Psoas muscle (tissue), 8 donors: ENCODE data around the gene IGSF9. TPM values are rescaled to one million over a fixed set of nuclear protein-coding genes. Genes with fewer than 3 reads are reported as not detected.

Experiments
- ATAC-seq, 4 donors: fragments of 200-7000 bp; cut with Tn5 transposase; one replicate each; pipeline ENCODE4 v1.9.1; 2020; ENCODE audit warnings: moderate library complexity in 3 of 4, mild to moderate bottlenecking in 2 of 4
- DNase-seq, 2 donors: peaks; one replicate each; pipeline ENCODE4 v3.0.0-alpha.2; 2020
- H3K27ac ChIP-seq: fragments of 200-600 bp; one replicate; pipeline ENCODE4 v1.8.0; 2022
- H3K27me3 ChIP-seq, 3 donors: fragments of 200-600 bp in 1 of 3; one replicate each; pipeline versions ENCODE4 v1.6.1 to v1.8.0; 2013 to 2022; ENCODE audit warnings: low read length in 2 of 3, mild to moderate bottlenecking in 2 of 3, moderate library complexity in 1 of 3; ENCODE audit not compliant: insufficient read depth in 3 of 3
- H3K36me3 ChIP-seq, 2 donors: fragments of 200-600 bp in 1 of 2; one replicate each; pipeline versions ENCODE4 v1.6.1 to v1.8.0; 2013 to 2022; ENCODE audit warnings: low read depth in 1 of 2, mild to moderate bottlenecking in 1 of 2, moderate library complexity in 1 of 2; ENCODE audit not compliant: insufficient read depth in 1 of 2
- H3K4me1 ChIP-seq: fragments of 200-600 bp; one replicate; pipeline ENCODE4 v1.8.0; 2022
- H3K4me3 ChIP-seq: fragments of 200-600 bp; one replicate; pipeline ENCODE4 v1.8.0; 2022; ENCODE audit warnings: mild to moderate bottlenecking
- H3K9me3 ChIP-seq: fragments of 200-600 bp; one replicate; pipeline ENCODE4 v1.8.0; 2022
- CTCF ChIP-seq: fragments of 200-600 bp; IDR thresholded peaks from one replicate; pipeline ENCODE4 v1.8.0; 2022; ENCODE audit warnings: antibody characterized with exemption
- WGBS, 3 donors: extraction: QIAGEN DNeasy Blood & Tissue Kit; methylation state at CpG; one replicate each; pipeline versions ENCODE4 v1.1.6 to v1.1.7; 2013; 5-methylcytosine and 5-hydroxymethylcytosine counted together
- intact Hi-C, 2 donors: fragments of 100-400 bp; cut with DNase I; formaldehyde crosslinking; loops; one replicate each; pipeline versions ENCODE4 v1.11.0 to v1.14.2; 2022
- polyA plus RNA-seq, 3 donors: library from polyadenylated mRNA; stranded (reverse); fragments of 200-250 nt; gene quantifications; one replicate each; pipeline ENCODE4 v1.2.3, GENCODE V29; 2013
- total RNA-seq, 4 donors: library from RNA; stranded (reverse); fragmentation: NEBNext Ultra II Directional in 2 of 4; extraction: Animal tissue kit (Norgen Biotek cat#: 25700) in 2 of 4; gene quantifications; one replicate each; pipeline versions ENCODE4 v1.2.1 to v1.2.4, GENCODE V29; 2021 to 2023
- donor health status: healthy with polysubstance abuse.
- donor health status: DM: no; HTN: no; CAD: no; lungs with moderate emphysema.
- donor health status: Bipolar disorder and iron deficiency.
- donor health status: healthy.
- donor health status: DM: yes; HTN: yes; CAD: no.
- donor health status: DM: no; HTN: no; CAD: no.
- donor health status: DM: no; HTN: no; CAD: no.
- donor health status: DM: yes; HTN: yes; CAD: no.

Gene IGSF9
- total and polyA plus RNA-seq, 7 donors: 0.01 TPM; not detected in 5

GRCh38 chr1:159879977-159880376 lies 65.4 kb downstream of the IGSF9 start:
- ATAC-seq (no peak), DNase-seq (no peak)
- Histone ChIP-seq H3K9me3 (no peaks in the 10 kb centered on the region), H3K4me3 (no peak overlapping the region), H3K27me3 (no peaks in the 10 kb centered on the region), H3K4me1 (no peaks in the 10 kb centered on the region), H3K27ac (no peak overlapping the region), H3K36me3 (no peaks in the 10 kb centered on the region)
- intact Hi-C loops: no loop called here
- no peak for TF ChIP-seq CTCF
- WGBS, 3 donors: 83 to 93% (median 88%) methylated on average over 4 of the region's 4 CpGs

- Histone ChIP-seq H3K4me1 (no peaks in the 10 kb centered on the region), H3K27me3 (no peaks in the 10 kb centered on the region), H3K27ac (no peak overlapping the region), H3K9me3 (no peaks in the 10 kb centered on the region), H3K36me3 (no peaks in the 10 kb centered on the region), H3K4me3 (no peak overlapping the region)
- DNase-seq (no peak), ATAC-seq (no peak)
- TF ChIP-seq CTCF: no peak
- intact Hi-C loops: no loop called here
- whole genome bisulfite sequencing, 3 donors: 88 to 89% (median 88%) methylated on average over 3 of the region's 3 CpGs
These were observed 66.3 kb downstream of the IGSF9 start for GRCh38 chr1:159879136-159879535.

GRCh38 chr1:159877695-159878444 lies 67.5 kb downstream of the IGSF9 start:
- Histone ChIP-seq H3K9me3 (no peaks in the 10 kb centered on the region), H3K4me1 (no peaks in the 10 kb centered on the region), H3K36me3 (no peaks in the 10 kb centered on the region), H3K4me3 (no peak overlapping the region), H3K27me3 (no peaks in the 10 kb centered on the region), H3K27ac (no peak overlapping the region)
- ATAC-seq (no peak), DNase-seq (no peak)
- intact Hi-C loops: no loop called here
- no peak for TF ChIP-seq CTCF
- WGBS, 3 donors: 92 to 95% (median 94%) methylated on average over 6 of the region's 6 CpGs

Other genes with a start within 250 kb of the IGSF9 start
- gene CRP, start 231.0 kb downstream of the IGSF9 start, total RNA-seq: under 1 TPM in 2 of 4 donors, not detected in 2; 0.30 to 0.46 TPM
- under 1 TPM in 2 of 3 donors, not detected in 1; 0.04 to 0.05 TPM for gene CRP, start 231.0 kb downstream of the IGSF9 start, polyA plus RNA-seq
- 10 to 100 TPM; 18.5 to 46.5 (median 29.3) TPM for gene DUSP23, start 164.7 kb downstream of the IGSF9 start, total RNA-seq
- gene DUSP23, start 164.7 kb downstream of the IGSF9 start, polyA plus RNA-seq: 100 to 1,000 TPM in 1 of 3 donors, 10 to 100 TPM in 2; 50.1 to 236 (median 70.0) TPM
- gene FCRL6, start 143.3 kb downstream of the IGSF9 start, total RNA-seq: under 1 TPM in 3 of 4 donors, not detected in 1; 0.20 to 0.39 (median 0.32) TPM
- gene FCRL6, start 143.3 kb downstream of the IGSF9 start, polyA plus RNA-seq: under 1 TPM in 1 of 3 donors, not detected in 2; 0.21 TPM
- gene SLAMF8, start 118.7 kb downstream of the IGSF9 start, total RNA-seq: 1 to 10 TPM; 1.1 to 1.6 (median 1.4) TPM
- gene SLAMF8, start 118.7 kb downstream of the IGSF9 start, polyA plus RNA-seq: under 1 TPM; 0.10 to 0.63 (median 0.22) TPM
- not detected for gene VSIG8, start 83.0 kb downstream of the IGSF9 start, total RNA-seq
- gene VSIG8, start 83.0 kb downstream of the IGSF9 start, polyA plus RNA-seq: not detected
- gene CFAP45, start 45.4 kb downstream of the IGSF9 start, total RNA-seq: under 1 TPM in 1 of 4 donors, not detected in 3; 0.42 TPM
- under 1 TPM; 0.04 to 0.25 (median 0.13) TPM for gene CFAP45, start 45.4 kb downstream of the IGSF9 start, polyA plus RNA-seq
- gene TAGLN2, start 20.1 kb downstream of the IGSF9 start, total RNA-seq: 10 to 100 TPM; 42.8 to 61.3 (median 45.6) TPM
- gene TAGLN2, start 20.1 kb downstream of the IGSF9 start, polyA plus RNA-seq: 10 to 100 TPM; 29.6 to 91.6 (median 56.1) TPM
- not detected for gene SLAMF9, start 8.6 kb upstream of the IGSF9 start, total RNA-seq
- not detected for gene SLAMF9, start 8.6 kb upstream of the IGSF9 start, polyA plus RNA-seq
- 1 to 10 TPM in 3 of 4 donors, under 1 TPM in 1; 0.84 to 1.5 (median 1.4) TPM for gene PIGM, start 86.4 kb upstream of the IGSF9 start, total RNA-seq
- 1 to 10 TPM in 2 of 3 donors, under 1 TPM in 1; 0.66 to 1.4 (median 1.3) TPM for gene PIGM, start 86.4 kb upstream of the IGSF9 start, polyA plus RNA-seq
- gene KCNJ10, start 124.5 kb upstream of the IGSF9 start, total RNA-seq: under 1 TPM in 2 of 4 donors, not detected in 2; 0.08 to 0.09 TPM
- gene KCNJ10, start 124.5 kb upstream of the IGSF9 start, polyA plus RNA-seq: under 1 TPM in 2 of 3 donors, not detected in 1; 0.01 to 0.03 TPM
- gene KCNJ9, start 135.9 kb upstream of the IGSF9 start, total RNA-seq: not detected
- under 1 TPM in 2 of 3 donors, not detected in 1; 0.01 to 0.04 TPM for gene KCNJ9, start 135.9 kb upstream of the IGSF9 start, polyA plus RNA-seq
- gene IGSF8, start 153.0 kb upstream of the IGSF9 start, total RNA-seq: 1 to 10 TPM; 4.3 to 8.6 (median 6.4) TPM
- gene IGSF8, start 153.0 kb upstream of the IGSF9 start, polyA plus RNA-seq: 1 to 10 TPM; 4.9 to 6.5 (median 6.4) TPM
- 1,000 to 10,000 TPM in 1 of 4 donors, 100 to 1,000 TPM in 3; 523 to 1,040 (median 587) TPM for gene ATP1A2, start 170.1 kb upstream of the IGSF9 start, total RNA-seq
- 100 to 1,000 TPM in 2 of 3 donors, 10 to 100 TPM in 1; 52.5 to 194 (median 162) TPM for gene ATP1A2, start 170.1 kb upstream of the IGSF9 start, polyA plus RNA-seq
- gene ATP1A4, start 206.0 kb upstream of the IGSF9 start, total RNA-seq: 1 to 10 TPM in 1 of 4 donors, under 1 TPM in 3; 0.07 to 2.0 (median 0.38) TPM
- 1 to 10 TPM in 1 of 3 donors, under 1 TPM in 2; 0.03 to 1.3 (median 0.13) TPM for gene ATP1A4, start 206.0 kb upstream of the IGSF9 start, polyA plus RNA-seq
- 100 to 1,000 TPM; 399 to 903 (median 583) TPM for gene CASQ1, start 245.0 kb upstream of the IGSF9 start, total RNA-seq
- gene CASQ1, start 245.0 kb upstream of the IGSF9 start, polyA plus RNA-seq: 100 to 1,000 TPM; 171 to 412 (median 329) TPM